Measurements from ENCODE around the gene SLC16A4.

- TF ChIP-seq, protein P1, sequence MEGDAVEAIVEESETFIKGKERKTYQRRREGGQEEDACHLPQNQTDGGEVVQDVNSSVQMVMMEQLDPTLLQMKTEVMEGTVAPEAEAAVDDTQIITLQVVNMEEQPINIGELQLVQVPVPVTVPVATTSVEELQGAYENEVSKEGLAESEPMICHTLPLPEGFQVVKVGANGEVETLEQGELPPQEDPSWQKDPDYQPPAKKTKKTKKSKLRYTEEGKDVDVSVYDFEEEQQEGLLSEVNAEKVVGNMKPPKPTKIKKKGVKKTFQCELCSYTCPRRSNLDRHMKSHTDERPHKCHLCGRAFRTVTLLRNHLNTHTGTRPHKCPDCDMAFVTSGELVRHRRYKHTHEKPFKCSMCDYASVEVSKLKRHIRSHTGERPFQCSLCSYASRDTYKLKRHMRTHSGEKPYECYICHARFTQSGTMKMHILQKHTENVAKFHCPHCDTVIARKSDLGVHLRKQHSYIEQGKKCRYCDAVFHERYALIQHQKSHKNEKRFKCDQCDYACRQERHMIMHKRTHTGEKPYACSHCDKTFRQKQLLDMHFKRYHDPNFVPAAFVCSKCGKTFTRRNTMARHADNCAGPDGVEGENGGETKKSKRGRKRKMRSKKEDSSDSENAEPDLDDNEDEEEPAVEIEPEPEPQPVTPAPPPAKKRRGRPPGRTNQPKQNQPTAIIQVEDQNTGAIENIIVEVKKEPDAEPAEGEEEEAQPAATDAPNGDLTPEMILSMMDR (IDR thresholded peaks at IDR 0.05 in 8 of 11, conservative IDR thresholded peaks at IDR 0.05 in 3 of 11), result no peak
- TF ChIP-seq POLR2A (IDR thresholded peaks at IDR 0.05) (no peak), POLR2AphosphoS5 (IDR thresholded peaks at IDR 0.05) (no peak)
Measured at GRCh38 chr1:110338886-110339406, 51.9 kb downstream of the SLC16A4 start, which contains the start of gene RBM15.

All from spleen (tissue), 7 donors.